B cell (primary cell): Measurements from ENCODE around the gene CDY2A. TPM values are rescaled to one million over a fixed set of nuclear protein-coding genes. Genes with fewer than 3 reads are reported as not detected.
"Not testable (repeated sequence)": the region's sequence is repeated elsewhere in the genome, so short reads cannot be mapped to it uniquely, and the experiment has no call there.

Experiments
- ATAC-seq: fragments of 200-7000 bp; cut with Tn5 transposase; one replicate; pipeline ENCODE4 v1.10.0; 2021; ENCODE audit warnings: low read depth, mild to moderate bottlenecking, moderate number of reproducible peaks, moderate library complexity
- CTCF ChIA-PET: fragments of 350-600 bp; sonication (Branson Sonifier 250); formaldehyde crosslinking; loops from one replicate; lab custom pipeline; 2021; ENCODE audit warnings: antibody characterized with exemption, inconsistent platforms; lab: Charles Lee
- POLR2A ChIA-PET: fragments of 350-600 bp; sonication (Branson Sonifier 250); formaldehyde crosslinking; loops from one replicate; lab custom pipeline; 2021; ENCODE audit warnings: antibody characterized with exemption; lab: Charles Lee
- DNase-seq: peaks from one replicate; pipeline ENCODE4 v3.0.0; 2013
- H2AFZ ChIP-seq: 2 replicates; pipeline ENCODE4 v1.6.1; 2012; ENCODE audit warnings: mild to moderate bottlenecking, low read depth, low read length; ENCODE audit not compliant: insufficient read depth, poor library complexity, severe bottlenecking
- H3K27ac ChIP-seq, 2 donors: 1 replicate in 1 of 2; 2 replicates in 1 of 2; pipeline ENCODE4 v1.5.1; 2012 to 2013; ENCODE audit warnings: low read length in 2 of 2, mild to moderate bottlenecking in 2 of 2, moderate library complexity in 1 of 2
- H3K27me3 ChIP-seq, 4 experiments: fragments of 200-600 bp in 1 of 4; sonication (generic) in 1 of 4; replicated peaks in 1 of 4; 1 replicate in 2 of 4; 2 replicates in 2 of 4; pipeline versions ENCODE4 v1.6.1 to v1.7.0; 2013 to 2016; ENCODE audit warnings: low read length in 3 of 4, mild to moderate bottlenecking in 2 of 4, mixed read lengths in 1 of 4, moderate library complexity in 1 of 4; ENCODE audit not compliant: insufficient read depth in 4 of 4, control insufficient read depth in 3 of 4; ENCODE audit errors: control extremely low read depth in 1 of 4
- H3K36me3 ChIP-seq, 2 experiments: replicated peaks in 1 of 2; 1 replicate in 1 of 2; 2 replicates in 1 of 2; pipeline versions ENCODE4 v1.6.1 to v1.7.1; 2013; ENCODE audit warnings: low read length in 1 of 2; ENCODE audit not compliant: insufficient read depth in 2 of 2, control insufficient read depth in 1 of 2; ENCODE audit errors: control extremely low read depth in 1 of 2, extremely low read depth in 1 of 2
- H3K4me1 ChIP-seq, 2 donors: fragments of 200-600 bp in 1 of 2; sonication (generic) in 1 of 2; 1 replicate in 1 of 2; 2 replicates in 1 of 2; pipeline versions ENCODE4 v1.5.1 to v1.6.1; 2013 to 2017; ENCODE audit warnings: low read length in 2 of 2; ENCODE audit not compliant: control insufficient read depth in 2 of 2, insufficient read depth in 2 of 2
- H3K4me2 ChIP-seq: replicated peaks from 2 replicates; pipeline ENCODE3; 2012; ENCODE audit warnings: mild to moderate bottlenecking, low read depth, low read length; ENCODE audit not compliant: poor library complexity, severe bottlenecking
- H3K4me3 ChIP-seq, 5 experiments: fragments of 200-600 bp in 1 of 5; sonication (generic) in 1 of 5; 1 replicate in 3 of 5; 2 replicates in 2 of 5; pipeline versions ENCODE4 v1.5.1 to v1.7.0; 2011 to 2016; ENCODE audit warnings: low read length in 4 of 5, mild to moderate bottlenecking in 4 of 5, low read depth in 2 of 5, control low read depth in 1 of 5, moderate library complexity in 1 of 5; ENCODE audit not compliant: insufficient read depth in 1 of 5; ENCODE audit errors: control extremely low read depth in 1 of 5, extremely low read depth in 1 of 5
- H3K79me2 ChIP-seq: fragments of 200-600 bp; sonication (generic); one replicate; pipeline ENCODE4 v1.6.0; 2016; ENCODE audit warnings: low read length; ENCODE audit not compliant: control insufficient read depth, insufficient read depth
- H3K9ac ChIP-seq: fragments of 200-600 bp; sonication (generic); 2 replicates; pipeline ENCODE4 v1.6.1; 2017; ENCODE audit warnings: mild to moderate bottlenecking, low read length, moderate library complexity
- H3K9me3 ChIP-seq, 3 donors: one replicate each; pipeline versions ENCODE4 v1.6.1 to v1.7.1; 2013; ENCODE audit warnings: low read length in 2 of 3; ENCODE audit not compliant: control insufficient read depth in 2 of 3, insufficient read depth in 1 of 3; ENCODE audit errors: control extremely low read depth in 1 of 3
- H4K20me1 ChIP-seq: 2 replicates; pipeline ENCODE4 v1.6.0; 2012; ENCODE audit warnings: mild to moderate bottlenecking, low read length; ENCODE audit not compliant: insufficient read depth, control insufficient read depth, poor library complexity, severe bottlenecking
- H3K27ac Mint-ChIP-seq: one replicate; pipeline ENCODE4 v1.8.0; 2021; ENCODE audit warnings: mixed read lengths
- H3K27me3 Mint-ChIP-seq: one replicate; pipeline ENCODE4 v1.8.0; 2021; ENCODE audit warnings: mixed read lengths
- H3K4me1 Mint-ChIP-seq: one replicate; pipeline ENCODE4 v1.8.0; 2021; ENCODE audit warnings: mixed read lengths
- H3K4me3 Mint-ChIP-seq: one replicate; pipeline ENCODE4 v1.8.0; 2021; ENCODE audit warnings: mixed read lengths
- H3K9me3 Mint-ChIP-seq: one replicate; pipeline ENCODE4 v1.8.0; 2022; ENCODE audit warnings: mixed read lengths; ENCODE audit not compliant: insufficient read depth
- WGBS: methylation state at CpG from one replicate; pipeline ENCODE4 v1.1.5; 2013; ENCODE audit warnings: missing lambda C conversion rate; ENCODE audit not compliant: insufficient coverage; 5-methylcytosine and 5-hydroxymethylcytosine counted together
- intact Hi-C: fragments of 100-400 bp; cut with micrococcal nuclease; formaldehyde crosslinking; loops from one replicate; pipeline ENCODE4 v1.10.0; 2022
- polyA minus RNA-seq: library from RNA; depleted of rRNA, polyadenylated mRNA; stranded (reverse); fragments of >200 nt; gene quantifications from 2 replicates; pipeline ENCODE4 v1.2.3, GENCODE V29; 2012
- polyA plus RNA-seq: library from polyadenylated mRNA; depleted of rRNA; stranded (reverse); fragments of >200 nt; gene quantifications from 2 replicates; pipeline ENCODE4 v1.2.3, GENCODE V29; 2012
- total RNA-seq, 2 donors: library from RNA; stranded (reverse); fragments of 120-200 nt in 1 of 2; gene quantifications; 1 replicate in 1 of 2; 2 replicates in 1 of 2; pipeline versions ENCODE4 v1.2.3 to v1.2.4, GENCODE V29; 2013 to 2022

CDY2A gene, protein sequence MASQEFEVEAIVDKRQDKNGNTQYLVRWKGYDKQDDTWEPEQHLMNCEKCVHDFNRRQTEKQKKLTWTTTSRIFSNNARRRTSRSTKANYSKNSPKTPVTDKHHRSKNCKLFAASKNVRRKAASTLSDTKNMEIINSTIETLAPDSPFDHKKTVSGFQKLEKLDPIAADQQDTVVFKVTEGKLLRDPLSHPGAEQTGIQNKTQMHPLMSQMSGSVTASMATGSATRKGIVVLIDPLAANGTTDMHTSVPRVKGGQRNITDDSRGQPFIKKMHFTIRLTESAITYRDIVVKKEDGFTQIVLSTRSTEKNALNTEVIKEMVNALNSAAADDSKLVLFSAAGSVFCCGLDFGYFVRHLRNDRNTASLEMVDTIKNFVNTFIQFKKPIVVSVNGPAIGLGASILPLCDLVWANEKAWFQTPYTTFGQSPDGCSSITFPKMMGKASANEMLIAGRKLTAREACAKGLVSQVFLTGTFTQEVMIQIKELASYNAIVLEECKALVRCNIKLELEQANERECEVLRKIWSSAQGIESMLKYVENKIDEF
- total RNA-seq: not detected in 2 replicates
- total RNA-seq (2013): not detected
- polyA plus RNA-seq: not detected in 2 replicates
- polyA minus RNA-seq: not detected in 2 replicates

DNA sequence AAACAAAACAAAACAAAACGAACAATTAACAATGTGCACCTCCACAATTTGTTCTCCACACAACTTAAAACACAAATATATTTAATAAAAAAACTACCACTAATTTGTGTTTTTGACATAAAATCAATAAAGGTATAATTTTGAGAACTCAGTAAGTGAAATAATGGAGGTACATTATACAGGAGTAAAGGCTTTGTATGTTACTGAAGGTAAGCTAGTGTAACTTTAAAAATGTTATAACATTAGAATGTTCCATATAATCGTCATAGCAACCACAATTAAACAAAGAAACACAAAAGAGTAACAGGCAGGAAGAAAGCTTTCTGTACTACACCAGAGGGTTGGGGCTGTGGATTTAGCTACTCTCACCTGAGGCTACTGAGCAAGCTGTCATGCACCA is at the start of gene CDY2A:
Gene CDY2A, plus strand, starts transcription at position 301 of the 400 bp plus-strand sequence. CDS start 328 bp downstream, outside the sequence.
- intact Hi-C loops, H3K27me3 Mint-ChIP-seq, DNase-seq, H3K9me3 ChIP-seq, H3K4me3 ChIP-seq, H3K27ac Mint-ChIP-seq, H3K27me3 ChIP-seq, CTCF ChIA-PET, H3K4me3 Mint-ChIP-seq, H3K4me2 ChIP-seq, H3K4me1 Mint-ChIP-seq, H4K20me1 ChIP-seq, H3K79me2 ChIP-seq, H3K4me1 ChIP-seq, H3K36me3 ChIP-seq, H3K9ac ChIP-seq, H3K9me3 Mint-ChIP-seq, H3K27ac ChIP-seq, ATAC-seq, POLR2A ChIA-PET, H2AFZ ChIP-seq: not testable (repeated sequence)
- no CpG with 5 or more reads among the region's 2 CpGs for WGBS

DNA sequence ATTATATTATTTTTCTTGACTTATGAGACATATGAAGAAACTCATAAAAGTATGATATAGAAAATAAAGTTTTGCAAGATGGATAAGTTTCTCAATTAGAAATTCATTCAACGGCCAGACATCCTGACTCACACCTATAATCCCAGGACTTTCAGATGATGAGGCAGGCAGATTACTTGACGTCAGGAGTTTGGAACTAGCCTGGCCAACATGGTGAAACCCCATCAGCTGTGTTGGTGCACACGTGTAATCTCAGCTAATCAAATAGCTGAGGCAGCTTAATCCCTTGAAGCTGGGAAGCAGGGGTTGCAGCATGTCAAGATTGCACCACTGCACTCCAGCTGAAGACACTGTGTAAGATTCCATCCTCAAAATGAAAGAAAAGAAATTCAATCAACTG is 28.0 kb upstream of the CDY2A start:
- H2AFZ ChIP-seq, H3K27me3 ChIP-seq, POLR2A ChIA-PET, H3K4me3 ChIP-seq, H3K27ac Mint-ChIP-seq, H3K9me3 Mint-ChIP-seq, H3K9ac ChIP-seq, H3K79me2 ChIP-seq, DNase-seq, H3K36me3 ChIP-seq, H3K4me3 Mint-ChIP-seq, H3K4me1 Mint-ChIP-seq, H3K9me3 ChIP-seq, H3K27ac ChIP-seq, H3K27me3 Mint-ChIP-seq, intact Hi-C loops, H3K4me1 ChIP-seq, H3K4me2 ChIP-seq, H4K20me1 ChIP-seq, CTCF ChIA-PET, ATAC-seq: not testable (repeated sequence)
- no CpG with 5 or more reads among the region's 3 CpGs for WGBS

DNA sequence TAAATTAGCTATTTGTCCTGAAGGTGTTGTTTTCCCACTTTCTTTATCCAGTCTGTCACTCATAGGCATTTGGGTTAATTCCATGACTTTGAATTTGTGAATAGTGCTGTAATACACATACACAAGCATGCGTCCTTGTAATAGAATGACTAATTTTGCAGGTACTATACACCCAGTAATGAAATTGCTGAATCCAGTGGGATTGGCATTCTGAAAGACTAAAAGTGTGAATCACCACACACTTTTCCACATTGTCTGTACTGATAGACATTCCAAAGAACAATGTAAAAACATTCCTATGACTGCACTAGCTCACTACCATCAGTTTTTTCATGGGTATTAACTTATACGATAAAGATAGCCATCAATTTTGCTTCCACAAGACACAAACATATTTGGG is 27.3 kb upstream of the CDY2A start:
- H3K27ac ChIP-seq, POLR2A ChIA-PET, H4K20me1 ChIP-seq, CTCF ChIA-PET, H3K4me3 ChIP-seq, H3K4me3 Mint-ChIP-seq, ATAC-seq, H3K27me3 ChIP-seq, H3K27ac Mint-ChIP-seq, H3K27me3 Mint-ChIP-seq, H3K9me3 ChIP-seq, H3K9me3 Mint-ChIP-seq, H3K4me1 Mint-ChIP-seq, H3K9ac ChIP-seq, intact Hi-C loops, H3K4me2 ChIP-seq, DNase-seq, H3K36me3 ChIP-seq, H3K4me1 ChIP-seq, H3K79me2 ChIP-seq, H2AFZ ChIP-seq: not testable (repeated sequence)
- WGBS: no CpG with 5 or more reads among the region's 2 CpGs

DNA sequence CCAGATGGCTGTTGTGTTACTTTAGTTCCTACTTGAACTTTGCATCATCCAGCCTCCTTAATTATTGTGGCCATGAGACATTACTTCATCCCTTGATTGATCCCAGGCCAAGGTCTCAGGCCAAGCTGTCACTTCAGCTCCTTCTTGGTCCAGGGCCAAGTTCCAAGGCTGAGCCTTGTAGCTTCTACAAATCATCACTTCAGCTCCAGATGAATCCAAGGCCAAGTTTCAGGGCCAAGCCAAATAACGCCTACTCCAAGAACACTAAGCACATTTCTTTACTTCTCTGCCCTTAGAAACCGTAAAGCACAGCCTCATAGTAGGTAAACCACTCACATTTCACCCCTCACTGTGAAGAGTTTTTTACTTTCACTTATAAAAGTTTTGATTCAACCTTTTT is 1.7 kb upstream of the CDY2A start:
- H3K4me2 ChIP-seq, intact Hi-C loops, H3K9me3 Mint-ChIP-seq, H3K27me3 ChIP-seq, H4K20me1 ChIP-seq, H3K36me3 ChIP-seq, H3K4me3 ChIP-seq, H3K27ac ChIP-seq, H3K4me1 ChIP-seq, H3K27ac Mint-ChIP-seq, ATAC-seq, H3K4me3 Mint-ChIP-seq, H3K4me1 Mint-ChIP-seq, H3K79me2 ChIP-seq, H3K27me3 Mint-ChIP-seq, DNase-seq, H3K9me3 ChIP-seq, CTCF ChIA-PET, H3K9ac ChIP-seq, H2AFZ ChIP-seq, POLR2A ChIA-PET: not testable (repeated sequence)
- no CpG with 5 or more reads among the region's 2 CpGs for WGBS
